Measurements from ENCODE around the gene VAT1L.
"Not testable (repeated sequence)": the region's sequence is repeated elsewhere in the genome, so short reads cannot be mapped to it uniquely, and the experiment has no call there.

The VAT1L gene

DNA sequence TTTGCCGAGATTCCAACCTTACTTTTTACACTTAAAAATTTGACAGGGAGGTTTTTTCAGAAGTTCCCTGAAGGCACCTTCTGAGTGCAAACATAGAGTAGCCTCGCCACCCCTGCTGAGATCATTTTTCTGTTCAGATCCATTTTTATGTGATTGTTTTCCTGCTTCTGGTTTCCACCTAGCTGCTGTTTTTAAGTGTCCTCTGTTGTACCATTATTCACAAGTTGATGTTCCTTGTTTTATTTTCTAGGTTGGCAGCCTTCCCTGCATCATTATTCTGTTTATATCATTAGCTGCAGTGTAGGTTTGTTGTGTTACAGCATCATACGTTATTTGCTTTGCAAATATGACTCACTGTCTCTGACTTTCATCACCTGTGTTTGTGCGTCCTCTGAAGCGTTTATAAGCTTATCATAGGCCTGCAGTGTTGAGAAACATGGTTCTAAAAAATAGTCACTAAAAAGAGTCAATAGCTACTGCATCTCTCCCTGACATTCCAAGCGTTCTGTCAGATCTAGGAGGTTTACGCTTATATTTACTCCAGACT, 117.1 kb downstream of the VAT1L start:
- DNase-seq (ENCODE audit: low read depth in 2 of 2): no peak

DNA sequence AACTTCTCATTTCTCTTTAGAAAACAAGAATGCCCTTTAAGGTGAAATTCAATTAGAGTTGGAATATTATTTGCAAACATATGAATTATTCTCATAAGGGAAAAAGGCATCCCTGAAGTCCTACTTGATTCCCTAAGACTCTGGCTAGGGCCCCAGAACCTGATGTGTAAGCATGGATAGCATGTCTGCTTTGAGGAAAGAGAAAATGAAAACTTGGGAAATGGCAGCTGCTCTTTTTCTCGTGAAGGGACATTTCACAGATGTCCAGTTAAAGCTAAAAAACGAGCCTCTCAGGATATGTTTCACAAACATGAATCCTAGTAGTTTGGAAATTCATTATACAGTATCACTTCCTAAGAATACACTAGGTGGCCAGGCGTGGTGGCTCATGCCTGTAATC, 121.7 kb downstream of the VAT1L start:
- DNase-seq (ENCODE audit: low read depth in 2 of 2): no peak

DNA sequence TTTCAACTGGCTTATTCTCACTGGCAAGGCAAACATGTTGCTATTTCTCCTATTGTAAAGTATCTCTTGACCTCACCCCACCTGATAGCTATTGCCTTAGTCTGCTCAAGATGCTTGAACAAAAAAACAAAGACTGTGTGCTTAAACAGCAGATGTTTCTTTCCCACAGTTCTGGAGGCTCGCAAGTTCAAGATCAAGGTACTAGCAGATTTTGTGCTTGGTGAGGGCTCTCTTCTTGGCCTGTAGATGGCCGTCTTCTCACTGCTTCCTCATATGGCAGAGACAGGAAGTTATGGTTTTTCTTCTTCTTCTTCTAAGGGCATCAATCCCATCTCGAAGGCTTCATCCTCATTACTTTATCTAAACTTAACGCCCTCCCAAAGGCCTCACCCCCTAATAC, 124.3 kb downstream of the VAT1L start:
- no peak for DNase-seq (ENCODE audit: low read depth in 2 of 2)

DNA sequence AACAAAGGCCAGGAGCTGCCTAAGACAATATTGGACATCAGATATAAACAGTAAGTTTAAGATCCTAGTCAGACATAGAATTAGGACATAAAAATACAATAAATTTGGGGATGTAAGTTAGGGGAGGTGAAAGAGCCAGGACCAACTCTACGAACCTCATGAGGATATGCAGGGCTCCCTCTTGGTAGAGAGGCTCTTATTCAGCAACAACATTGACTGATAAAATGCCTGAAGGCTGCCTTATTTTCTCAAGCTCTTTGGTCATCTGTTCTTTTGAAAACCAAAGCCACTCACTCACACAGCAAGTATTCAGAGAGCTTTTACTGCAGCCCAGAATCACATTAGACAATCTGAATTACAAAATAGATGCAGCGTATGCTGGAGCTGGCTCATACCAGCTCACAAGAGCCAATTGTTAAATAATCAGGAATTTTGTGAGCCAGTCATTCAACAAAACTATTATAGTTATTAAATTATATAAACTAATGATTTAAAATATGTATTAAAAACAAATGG, 125.4 kb downstream of the VAT1L start:
- no peak for DNase-seq (ENCODE audit: low read depth in 2 of 2)

DNA sequence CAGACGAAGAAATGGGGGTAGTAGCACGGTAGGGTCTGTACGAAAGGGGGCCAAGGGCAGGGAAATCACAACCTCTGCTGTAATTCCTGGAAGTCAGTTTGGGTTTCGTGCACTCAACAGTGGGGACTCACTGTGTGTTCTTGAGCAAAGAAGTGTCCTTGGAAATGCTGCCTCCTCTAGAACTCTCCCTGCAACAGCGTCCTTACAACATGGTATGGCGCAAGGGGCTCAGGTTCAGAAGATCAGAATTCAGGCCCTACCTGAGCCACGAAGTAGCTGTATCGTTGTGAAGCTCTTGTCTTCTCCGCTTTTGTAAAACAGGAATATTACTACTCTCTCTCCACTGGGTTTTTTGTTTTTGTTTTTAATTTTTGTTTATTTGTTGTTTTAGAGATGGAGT, 127.7 kb downstream of the VAT1L start:
- no peak for DNase-seq (ENCODE audit: low read depth in 2 of 2)

DNA sequence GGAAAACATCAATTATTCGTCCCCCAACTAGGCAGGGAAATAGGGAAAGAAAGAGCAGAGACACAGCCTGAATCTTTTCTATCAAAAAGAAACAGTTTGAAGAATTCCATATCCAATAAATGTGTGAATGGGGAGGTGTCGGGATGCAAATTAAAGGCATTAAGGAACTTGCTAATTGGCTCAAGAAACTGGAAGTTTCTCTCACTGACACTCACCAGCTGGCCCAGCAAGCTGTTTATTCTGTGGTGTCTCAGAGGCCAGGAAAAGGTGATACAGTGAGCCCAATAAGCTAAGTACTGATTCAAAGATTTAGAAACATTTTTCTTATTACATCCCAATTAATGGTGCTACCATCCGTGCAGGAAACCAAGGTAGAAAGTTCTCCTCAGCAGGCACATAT, 129.6 kb downstream of the VAT1L start:
- no peak for DNase-seq (ENCODE audit: low read depth in 2 of 2)

DNA sequence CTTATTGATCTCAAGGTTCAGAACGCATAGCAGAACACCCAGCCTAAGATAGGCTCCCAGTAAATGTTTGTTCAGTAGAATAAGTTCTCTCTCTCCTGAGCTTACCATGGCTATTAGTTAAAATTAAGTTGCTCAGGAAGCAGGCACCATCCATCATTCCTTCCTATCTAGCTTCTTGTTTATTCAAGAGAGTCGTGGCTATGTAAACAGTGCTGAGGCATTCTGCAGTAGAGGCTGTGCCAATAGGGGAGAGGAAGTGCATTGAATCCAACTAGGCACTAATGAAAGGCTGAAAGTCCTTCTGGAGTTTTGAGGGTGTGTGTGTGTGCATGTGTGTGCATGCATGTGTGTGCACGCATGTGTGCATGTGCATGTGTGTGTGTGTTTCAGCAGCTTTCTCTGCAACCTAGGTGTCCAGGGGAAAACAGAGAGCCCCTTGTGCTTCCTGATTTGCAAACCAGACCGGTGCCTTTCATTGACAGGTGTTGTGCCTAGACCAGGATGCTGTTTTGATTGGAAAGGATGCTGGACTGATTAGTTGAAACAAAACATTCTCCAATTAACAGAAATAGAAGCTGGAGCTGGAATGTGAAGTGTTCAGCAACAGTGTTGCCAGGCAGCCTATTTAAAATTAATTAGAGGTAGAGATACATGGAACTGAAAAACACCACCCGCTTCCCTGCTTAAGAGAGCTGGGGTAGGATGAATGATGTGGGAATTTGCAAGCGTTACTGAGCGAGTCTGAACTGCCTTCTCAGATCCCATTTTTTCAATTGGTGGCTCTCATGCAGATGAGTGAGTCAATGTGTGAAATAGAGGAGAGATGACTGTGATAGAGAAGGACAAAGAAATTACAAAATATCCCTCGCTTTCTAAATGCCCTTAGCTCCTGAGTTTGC, 130.7 kb downstream of the VAT1L start:
- DNase-seq (ENCODE audit: low read depth in 2 of 2): no peak

DNA sequence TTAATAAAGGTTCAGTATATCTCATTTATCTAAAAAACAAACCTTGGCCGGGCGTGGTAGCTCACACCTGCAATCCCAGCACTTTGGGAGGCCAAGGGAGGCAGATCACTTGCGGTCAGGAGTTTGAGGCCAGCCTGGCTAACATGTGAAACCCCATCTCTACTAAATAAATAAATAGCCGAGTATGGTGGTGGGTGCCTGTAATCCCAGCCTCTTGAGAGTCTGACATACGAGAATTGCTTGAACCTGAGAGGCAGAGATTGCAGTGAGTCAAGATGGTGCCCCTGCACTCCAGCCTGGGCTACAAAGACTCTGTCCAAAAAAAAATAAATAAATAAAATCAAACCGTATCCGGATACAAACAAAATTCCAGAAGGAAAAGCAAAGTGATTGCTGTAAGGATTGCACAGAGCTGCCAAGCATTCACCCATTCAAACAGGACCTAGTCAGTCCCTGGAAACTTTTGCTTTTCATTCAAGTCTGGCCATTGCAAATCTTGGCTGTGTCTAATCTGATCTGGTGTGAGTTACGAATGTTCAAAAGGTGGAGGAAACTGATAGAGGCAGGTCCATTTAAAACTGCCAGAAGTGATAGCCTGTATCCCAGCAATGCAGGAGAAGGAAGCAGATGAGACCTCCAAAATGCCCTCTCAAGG, 131.5 kb downstream of the VAT1L start:
- no peak for DNase-seq (ENCODE audit: low read depth in 2 of 2)

DNA sequence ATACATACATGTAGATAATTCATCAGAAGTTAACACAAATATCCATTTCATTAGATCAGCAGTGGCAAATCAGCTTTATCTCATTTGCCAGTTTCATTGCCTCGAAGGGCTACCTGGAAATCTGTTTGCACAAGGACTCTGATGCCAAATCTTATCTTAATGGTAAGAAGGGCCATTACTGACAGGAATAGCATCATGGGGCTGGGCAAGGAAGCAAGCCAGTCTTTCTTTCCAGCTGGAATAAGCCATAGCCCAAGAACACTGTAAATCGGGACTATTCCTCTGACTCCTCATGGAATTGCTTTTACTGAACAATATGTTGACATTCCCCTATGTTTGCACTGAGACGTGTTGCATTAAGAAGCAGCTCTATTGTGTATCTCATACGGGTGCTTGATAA, 132.6 kb downstream of the VAT1L start:
- no peak for DNase-seq (ENCODE audit: low read depth in 2 of 2)

DNA sequence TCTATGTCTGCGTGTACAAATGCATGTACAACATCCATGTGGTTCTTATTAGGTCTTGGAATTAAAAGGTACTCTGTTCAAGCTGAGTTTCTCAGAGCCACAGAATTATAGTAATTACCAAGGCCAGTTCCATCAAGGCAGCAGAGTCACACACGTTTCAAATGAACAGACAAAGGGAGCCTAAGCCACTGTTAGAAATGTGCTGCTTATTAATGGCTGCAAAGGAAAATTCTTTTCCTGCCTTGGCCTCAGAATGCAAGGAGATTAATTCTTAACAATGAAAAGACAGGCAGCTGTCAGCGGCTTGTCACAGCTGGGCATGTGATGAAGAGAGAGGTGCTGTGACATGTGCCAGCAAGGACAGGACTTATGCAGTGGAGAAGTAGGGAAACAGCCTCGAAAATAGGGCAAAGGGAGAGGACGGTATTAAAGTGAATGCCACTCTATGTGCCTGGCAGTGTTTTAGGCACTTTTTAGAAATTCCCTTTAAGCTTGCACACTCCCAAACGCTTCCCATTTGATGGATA, 133.9 kb downstream of the VAT1L start:
- DNase-seq (ENCODE audit: low read depth in 2 of 2): no peak

DNA sequence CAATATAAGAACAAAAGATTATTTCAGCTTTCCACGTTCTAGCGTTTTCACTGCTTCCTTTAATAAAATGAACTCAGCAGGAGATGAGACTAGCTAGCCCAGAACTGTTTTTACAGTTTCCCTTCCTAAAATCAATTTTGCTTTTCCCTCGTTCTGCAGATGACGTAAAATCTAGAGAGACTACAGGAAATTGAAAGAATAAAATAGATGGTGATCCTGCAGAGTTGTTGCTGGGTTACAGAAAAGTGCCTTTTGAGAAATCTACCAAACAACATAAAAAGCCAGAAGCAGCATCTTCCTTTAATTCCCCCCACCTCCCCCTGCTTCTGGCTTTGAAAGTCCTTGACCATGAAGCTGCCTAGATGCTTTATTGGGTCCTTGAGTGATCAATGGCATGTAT, 137.2 kb downstream of the VAT1L start:
- no peak for DNase-seq (ENCODE audit: low read depth in 2 of 2)

DNA sequence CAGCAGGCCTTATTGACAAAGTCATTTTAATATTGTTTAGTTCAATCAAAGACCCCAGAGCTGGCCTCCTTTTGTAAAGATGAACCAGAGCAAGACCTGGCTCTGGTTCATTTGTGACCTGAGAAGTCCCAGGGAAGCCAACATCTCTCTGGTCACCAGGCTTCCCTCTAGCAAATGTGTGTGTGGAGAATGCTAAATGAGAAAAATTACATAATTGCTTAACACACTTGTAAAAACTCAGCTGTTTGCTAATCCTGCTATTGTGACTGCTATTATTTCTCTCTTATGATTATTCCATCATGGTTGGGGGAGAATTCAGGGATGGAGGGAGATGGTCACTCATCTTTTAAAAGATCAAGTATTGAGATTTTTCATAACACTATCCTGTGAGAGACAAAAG, 139.7 kb downstream of the VAT1L start:
- DNase-seq (ENCODE audit: low read depth in 2 of 2): no peak

DNA sequence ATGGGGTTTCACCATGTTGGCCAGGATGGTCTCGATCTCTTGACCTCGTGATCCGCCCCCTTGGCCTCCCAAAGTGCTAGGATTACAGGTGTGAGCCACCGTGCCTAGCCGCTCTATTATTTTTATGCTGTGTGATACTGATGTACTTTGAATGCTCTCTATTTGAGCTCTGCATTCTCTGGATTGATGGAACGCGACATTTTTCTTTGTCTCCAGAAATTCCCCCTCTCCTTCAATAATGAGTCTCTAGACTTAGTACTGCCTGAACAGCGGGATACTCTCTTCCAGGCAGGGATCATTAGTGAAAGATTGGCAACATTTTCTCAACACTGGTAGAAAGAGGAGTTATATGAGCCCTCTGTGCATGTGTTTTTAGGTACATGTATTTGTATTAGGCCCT, 140.6 kb downstream of the VAT1L start:
- no peak for DNase-seq (ENCODE audit: low read depth in 2 of 2)

DNA sequence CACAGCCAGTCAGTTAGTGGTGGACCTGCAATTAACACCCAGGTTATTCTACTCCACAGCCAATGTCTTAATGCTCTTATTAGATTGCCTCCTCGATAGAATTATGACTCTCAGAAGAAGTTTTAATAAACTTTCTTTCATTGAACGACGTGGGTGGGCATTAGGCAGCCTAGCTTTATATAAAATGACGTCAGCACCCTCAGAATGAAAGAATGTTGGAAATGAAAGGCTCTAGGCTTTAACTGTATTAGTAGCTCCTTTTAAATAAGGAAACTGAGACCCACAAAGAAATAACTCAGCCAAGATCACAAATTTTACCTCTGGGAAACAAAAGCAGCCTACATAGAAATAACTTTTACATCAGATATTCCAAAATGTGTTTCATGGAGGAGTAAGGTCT, 142.7 kb downstream of the VAT1L start:
- no peak for DNase-seq (ENCODE audit: low read depth in 2 of 2)

DNA sequence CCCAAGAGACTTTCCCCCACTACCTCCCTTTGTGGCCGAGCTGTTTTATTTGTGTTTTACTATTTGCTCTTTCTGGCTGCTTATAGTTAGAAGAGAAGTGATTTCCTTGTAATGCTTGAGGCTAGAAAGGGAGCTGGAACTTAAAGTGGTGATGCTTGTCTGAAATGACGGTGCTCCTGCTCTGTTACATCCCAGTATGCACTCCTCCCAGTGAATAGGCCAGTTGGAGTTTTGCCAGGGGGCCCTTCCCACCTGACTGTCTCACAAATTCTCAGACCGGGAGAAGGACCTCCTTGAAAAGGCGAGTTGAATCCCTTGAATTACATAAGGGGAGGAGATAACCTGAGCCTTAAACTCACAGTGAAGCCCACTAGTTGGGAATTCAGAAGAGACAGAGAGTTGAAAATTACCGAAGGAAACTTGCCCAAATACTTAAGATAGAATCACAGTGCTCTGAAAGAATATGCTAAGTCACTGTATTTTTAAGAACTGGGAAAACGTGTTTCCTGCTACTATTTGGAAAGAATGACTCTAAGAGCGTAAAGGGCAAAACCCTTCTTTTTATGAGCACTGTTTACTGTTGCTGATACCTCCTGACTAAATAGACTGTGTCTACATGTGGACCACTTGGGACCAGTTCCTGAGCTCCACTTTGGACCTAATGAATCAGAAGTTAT, 149.2 kb downstream of the VAT1L start:
- no peak for DNase-seq (ENCODE audit: low read depth in 2 of 2)

DNA sequence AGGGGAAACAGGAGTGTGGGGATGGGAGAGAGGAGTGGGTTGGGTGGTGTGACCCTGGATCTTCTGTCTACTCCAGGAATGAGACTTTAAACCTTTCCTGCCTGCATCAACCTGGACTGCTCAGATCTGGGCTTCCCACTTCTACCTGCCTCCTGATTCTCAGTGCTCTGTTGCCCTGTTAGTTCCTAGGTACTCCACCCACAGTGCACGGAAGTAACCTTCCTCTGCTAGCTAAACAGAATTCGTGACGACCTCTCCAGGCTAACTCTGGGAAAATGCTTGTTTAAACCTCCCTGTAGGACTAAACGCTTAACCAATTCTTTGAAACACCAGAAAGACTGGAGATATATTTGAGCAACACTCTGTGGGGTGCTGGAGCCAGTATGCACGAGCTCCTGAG, 150.5 kb downstream of the VAT1L start:
- no peak for DNase-seq (ENCODE audit: low read depth in 2 of 2)

DNA sequence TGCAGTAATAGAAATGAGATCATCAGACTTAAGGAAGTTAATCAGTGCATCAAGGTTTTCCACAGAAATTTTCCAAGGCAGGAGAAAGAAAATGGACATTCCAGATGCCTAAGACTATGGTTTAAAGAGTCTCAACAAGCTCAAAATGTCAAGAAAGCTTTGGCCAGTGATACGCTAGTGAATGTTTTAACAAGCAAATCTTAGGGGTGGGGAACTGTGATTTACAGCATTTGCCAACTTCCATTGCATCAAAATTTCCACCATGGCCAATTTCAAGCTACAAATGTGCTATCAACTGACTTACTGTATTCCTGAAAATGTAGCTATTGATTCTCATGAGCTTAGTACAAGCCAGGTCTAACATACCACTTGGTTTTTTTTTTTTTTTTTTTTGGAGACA, 151.6 kb downstream of the VAT1L start:
- no peak for DNase-seq (ENCODE audit: low read depth in 2 of 2)

DNA sequence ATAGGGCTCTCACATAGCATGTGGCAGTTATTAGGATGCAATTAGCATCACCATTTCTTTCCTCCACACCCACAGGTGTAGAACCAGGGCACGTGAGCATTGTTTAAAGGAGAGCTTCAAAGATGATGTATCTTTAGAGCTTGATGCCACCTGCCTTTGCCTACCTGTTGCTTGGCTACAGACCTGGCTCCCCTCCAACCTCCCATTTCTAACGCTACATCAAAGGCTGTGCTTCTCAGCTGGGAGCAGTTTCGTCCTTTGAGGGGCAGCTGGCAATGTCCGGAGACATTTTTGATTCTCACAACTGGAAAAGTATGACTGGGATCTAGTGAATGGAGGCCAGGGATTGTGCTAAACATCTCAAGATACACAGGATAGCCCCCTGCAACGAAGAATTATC, 155.4 kb downstream of the VAT1L start:
- no peak for DNase-seq (ENCODE audit: low read depth in 2 of 2)

DNA sequence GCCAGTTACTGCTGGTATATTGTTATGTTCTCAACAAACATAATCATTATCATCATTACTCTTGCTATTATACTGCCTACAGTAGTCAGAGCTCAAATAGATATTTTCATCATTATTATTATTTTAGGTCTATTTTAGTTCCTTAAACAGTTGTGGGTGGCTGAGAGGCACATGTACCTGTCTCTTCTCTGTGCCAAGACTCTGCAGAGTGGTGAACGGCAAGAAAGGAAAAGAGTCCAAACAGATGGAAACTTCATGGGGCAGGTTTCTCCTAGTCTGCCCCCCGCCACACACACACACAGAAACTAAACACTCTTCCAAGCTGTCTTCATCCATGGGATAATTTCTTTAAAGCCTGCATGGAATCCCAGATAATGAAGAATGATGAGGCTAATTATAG, 156.3 kb downstream of the VAT1L start:
- DNase-seq (ENCODE audit: low read depth in 2 of 2): no peak

DNA sequence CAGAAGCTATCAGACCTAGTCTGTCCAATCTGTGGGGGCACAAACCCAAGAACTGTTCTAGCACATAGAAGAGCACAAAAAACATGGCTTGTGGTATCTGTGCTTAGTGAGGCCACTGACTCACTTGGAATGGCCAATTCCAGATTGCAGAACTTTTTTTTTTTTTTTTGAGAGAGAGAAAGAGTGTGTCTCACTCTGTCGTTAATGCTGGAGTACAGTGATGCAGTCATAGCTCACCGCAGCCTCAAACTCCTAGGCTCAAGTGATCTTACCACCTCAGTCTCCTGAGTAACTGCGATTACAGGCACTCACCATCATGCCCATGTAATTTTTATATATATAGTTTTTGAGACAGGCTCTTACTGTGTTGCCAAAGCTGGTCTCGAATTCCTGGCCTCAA, 156.8 kb downstream of the VAT1L start:
- DNase-seq (ENCODE audit: low read depth in 2 of 2): no peak

DNA sequence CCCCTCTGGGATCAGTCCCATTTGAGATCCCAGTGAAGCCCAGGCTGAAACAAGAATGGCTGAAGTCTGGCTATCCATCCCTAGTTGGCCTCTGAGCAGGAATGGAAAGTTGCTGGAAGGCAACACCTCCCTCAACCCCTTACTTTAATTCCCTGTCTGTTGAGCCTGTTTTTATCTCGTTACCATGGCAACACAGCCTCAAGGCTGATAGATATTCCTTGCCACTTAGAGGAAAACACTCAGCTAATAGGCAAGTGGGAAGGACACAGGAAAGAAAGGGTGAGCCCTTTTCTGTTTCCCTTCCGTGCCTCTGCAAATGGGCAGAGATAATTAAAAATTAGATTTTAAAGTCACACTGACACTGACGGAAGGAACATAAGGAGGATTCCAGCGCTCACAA, 158.5 kb downstream of the VAT1L start:
- DNase-seq (ENCODE audit: low read depth in 2 of 2): no peak

DNA sequence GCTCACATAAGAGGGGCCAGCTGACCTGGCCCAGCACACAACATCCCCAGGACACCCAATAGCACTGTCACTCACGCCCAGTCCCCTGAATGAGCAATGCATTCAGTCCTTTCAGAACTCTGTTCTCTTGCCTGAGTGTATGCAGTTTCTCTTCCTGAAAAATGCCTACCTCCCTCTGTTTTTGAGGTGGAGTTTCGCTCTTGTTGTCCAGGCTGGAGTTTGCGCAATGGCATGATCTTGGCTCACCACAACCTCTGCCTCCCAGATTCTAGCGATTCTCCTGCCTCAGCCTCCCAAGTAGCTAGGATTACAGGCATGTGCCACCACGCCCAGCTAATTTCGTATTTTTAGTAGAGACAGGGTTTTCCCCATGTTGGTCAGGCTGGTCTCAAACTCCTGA, 159.2 kb downstream of the VAT1L start:
- DNase-seq (ENCODE audit: low read depth in 2 of 2): not testable (repeated sequence)

Data from stimulated activated CD4-positive, alpha-beta T cell treated with anti-CD3 and anti-CD28 coated beads, Interleukin-1b, Interleukin-23, amount 100 ng/mL, for 1 hour (primary cell).